ENCODE data around the gene NTM. TPM values are rescaled to one million over a fixed set of nuclear protein-coding genes. Genes with fewer than 3 reads are reported as not detected.

NTM gene
- total RNA-seq, 1 donor from 2014 or later = 0.51 TPM

DNA sequence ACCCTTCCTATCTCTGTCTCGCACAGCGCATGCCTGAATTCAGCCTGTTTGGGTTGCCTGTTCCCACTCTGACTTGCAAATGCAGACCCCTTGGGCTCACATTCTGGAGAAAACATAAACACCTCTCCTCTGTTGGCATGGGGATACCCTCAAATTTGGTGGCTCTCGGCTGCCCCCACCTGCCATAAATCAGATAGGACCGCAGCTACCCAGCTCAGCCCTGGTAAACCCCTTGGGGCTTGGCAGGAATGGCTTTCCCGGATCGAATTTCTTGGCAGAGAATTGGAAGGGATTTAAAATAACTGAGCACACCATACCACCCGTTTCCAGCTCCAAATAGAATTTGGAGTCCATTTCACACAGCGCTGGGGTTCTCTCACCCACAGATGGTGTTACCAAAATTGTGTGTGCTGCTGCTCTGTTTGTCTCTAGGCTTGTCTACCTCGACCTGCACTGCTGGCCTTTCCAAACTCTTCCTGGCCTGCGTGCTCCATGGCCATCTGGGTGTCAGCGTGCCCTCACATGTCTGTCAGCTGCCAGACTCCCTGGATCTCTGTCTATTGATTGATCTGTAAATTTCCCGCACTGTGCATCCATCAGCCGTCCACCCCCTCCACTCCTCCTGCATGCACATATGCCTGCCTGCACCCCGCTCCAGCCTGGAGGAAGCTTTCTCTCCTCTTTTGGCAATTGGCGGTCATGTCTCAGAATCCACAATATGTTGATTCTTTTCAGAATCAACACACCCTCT, 134.0 kb downstream of the NTM start:
- DNase-seq = no peak

DNA sequence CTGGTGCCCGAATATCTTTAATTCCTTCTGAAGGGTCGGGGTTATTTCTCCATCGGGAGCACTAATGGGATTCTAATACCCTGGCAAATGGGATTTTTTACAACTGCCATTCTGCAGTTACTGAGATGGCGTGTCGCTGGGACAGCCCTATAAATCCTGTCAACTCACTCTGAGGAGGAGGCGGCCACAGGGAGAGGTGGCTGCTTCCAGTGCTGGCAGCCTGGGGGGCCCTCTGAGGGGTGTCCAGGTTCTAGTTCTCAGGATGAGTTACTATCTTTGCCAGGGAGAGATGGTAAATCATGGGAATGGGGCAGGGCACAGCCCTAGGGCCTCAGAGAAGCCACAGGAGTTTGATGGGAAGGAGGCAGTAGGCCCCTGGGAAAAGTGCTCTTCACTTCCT, 135.9 kb downstream of the NTM start:
- no peak for DNase-seq

DNA sequence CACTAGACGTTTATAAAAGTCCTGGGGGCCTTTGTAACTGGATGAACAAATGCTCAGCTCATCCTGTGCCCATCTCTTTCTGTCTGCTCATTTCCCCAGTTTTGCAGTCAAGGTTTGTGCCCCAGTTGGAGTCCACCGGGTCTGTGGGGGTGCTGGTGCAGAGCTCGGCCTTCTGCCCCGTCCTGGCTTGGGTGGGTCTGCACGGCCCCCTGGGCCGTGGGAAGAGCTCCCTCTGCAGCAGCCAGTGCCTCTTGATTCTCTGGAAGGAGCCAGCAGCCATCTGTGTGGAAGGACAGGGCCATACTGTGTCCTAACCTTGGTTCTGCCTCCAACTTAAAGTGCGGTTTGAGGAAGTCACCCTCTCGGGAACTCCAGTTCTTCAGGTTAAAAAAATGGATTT, 140.2 kb downstream of the NTM start:
- no peak for DNase-seq

DNA sequence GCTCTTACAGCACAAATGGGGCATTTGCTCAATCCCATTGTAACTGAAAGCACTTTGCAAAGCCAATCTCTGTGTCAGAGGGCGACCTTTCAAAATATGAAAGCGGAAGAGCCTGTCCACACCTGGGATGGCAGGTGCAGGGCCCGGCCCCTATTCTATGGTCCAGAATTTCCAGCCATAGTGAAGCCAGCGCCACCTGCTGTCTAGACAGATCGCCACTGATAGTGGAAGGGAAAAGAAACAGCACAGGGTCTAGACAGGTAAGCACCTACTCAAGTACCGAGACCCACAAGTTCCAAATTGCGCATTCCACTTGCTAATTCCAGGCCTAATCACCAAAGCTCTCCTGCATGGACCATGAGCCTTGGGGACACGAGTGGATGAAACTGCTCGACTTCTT, 141.4 kb downstream of the NTM start:
- no peak for DNase-seq

DNA sequence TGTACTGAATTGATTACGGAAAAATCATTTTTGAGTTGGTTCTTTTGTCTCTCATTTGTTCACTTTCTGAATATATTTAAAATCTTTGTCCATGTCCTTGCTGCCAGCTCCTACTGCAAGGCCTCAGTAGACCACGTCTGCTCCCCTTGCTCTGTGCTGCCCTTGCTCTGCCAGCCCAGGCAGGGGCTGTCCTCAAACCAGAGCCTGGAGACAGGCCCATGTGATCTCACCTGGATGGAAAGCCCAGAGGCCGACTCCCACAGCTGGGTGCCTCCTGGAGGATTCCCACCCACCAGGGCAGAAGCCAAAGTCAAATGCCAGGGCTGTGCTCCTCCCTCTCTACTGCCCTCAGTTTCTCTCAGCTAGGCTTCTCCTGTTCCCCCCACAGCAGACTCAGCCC, 141.8 kb downstream of the NTM start:
- no peak for DNase-seq

DNA sequence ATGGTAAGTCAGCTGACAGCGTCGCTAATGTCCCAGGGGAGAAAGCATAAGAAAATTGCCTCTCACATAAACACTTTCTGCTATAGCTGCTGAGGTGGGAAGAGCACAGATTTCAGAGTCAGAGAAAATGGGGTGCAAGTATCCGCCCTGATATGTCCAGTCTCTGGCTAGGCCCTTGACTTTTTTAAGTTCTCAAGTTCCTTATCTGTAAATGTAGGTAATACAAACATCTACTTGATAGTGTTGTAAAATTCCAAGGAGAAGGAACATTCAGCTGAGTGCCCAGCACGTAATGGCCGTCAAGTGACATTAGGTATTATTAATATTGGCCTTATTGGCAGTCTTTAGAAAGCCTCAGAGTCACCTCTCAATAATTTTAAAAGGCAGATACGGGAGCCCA, 143.6 kb downstream of the NTM start:
- no peak for DNase-seq

DNA sequence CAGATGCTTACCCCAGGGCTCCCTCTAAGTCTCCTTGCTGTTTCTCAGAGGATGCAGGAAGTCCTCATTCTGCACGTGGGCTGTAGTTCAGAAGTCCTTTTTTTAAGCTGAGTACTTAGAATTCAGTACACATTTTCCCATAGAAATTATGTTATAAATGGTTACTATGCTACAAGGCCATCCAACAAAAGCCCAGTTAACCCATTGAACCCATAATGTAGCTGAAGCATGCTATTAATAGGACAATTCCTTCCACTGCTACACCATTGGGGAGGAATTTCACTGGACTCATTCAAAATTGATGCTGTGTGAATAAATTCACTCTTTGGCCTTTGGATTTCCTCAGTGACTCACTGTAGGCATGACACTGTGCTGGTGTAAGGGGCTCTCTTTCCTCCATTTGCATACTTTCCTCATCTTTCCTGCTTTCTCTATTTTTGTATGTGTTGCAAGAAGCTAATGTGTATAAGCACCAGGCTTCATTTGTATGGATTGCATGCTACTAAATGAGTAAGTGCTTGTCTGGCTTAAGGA, 148.0 kb downstream of the NTM start:
- no peak for DNase-seq

DNA sequence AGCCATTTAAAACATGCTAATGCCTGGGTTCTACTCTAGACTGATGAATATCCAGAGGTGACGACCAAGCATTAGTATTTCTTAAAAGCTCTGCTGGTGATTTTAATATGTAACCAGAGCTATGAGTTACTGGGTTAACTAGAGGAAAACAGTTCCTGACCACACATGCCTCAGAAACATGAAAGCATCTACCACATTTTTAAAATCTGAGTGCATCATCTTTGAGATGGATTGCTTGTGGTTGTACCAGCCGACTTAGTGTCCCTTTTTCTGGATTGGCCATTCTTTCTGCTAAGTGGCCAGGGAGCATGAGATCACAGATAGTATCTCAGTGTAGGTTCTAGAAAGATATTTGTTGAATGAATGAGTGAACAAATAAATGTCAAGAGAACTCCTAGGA, 152.4 kb downstream of the NTM start:
- no peak for DNase-seq

DNA sequence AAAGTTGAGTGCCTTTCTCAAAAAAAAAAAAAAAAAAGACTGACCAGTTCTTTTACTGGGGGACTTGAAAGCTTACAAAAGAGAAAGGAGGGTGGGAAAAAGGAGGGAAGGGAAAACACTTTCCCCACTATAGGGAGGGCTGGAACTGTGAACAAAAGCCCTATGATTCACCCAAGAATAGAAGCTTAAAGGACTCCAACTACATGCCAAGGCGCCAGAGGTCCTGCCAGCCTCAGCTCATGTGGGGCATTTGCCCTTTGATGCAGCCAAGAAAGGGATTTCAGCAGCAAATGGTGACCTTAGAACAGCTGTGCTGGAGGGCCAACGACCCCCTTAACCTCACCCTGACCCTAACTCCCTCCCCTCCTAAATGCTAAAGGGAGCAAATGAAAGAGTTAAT, 160.0 kb downstream of the NTM start:
- no peak for DNase-seq

DNA sequence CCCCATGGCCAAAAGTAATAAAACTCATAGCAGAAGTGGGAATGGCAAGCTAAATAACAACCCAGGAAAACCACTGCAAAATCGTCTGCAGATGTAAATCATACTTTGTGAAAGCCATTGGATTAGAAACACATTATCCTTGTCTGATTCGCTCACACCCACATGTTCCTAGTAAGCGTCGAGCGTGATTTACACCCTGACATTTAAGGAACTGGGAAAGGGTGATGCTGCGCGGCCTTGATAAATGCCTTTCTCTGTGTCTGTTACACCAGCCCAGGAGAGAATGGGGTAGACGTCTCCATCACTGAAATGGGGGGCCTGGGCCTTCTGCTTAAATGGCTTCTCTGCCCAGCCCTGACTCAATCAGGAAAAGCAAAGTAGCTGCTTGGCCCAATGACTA, 162.7 kb downstream of the NTM start:
- DNase-seq = no peak

DNA sequence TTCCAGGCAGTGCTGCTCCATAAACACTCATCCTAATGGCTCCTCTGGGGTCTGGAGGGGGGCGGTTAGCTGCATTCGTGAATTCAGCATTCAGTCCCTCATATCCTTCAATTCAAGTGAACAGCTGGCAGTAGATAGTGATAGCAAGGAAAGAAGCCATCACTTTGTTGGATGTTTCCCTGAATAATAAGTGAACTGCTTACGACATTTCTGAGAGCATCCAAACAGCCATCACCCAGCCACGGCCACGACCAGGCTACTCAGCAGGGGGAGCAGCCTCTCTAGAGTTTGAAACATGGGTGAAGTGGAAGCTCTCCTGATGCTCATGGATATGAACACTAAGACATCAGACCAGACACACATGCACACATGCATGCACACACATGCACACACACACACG, 163.6 kb downstream of the NTM start:
- no peak for DNase-seq

DNA sequence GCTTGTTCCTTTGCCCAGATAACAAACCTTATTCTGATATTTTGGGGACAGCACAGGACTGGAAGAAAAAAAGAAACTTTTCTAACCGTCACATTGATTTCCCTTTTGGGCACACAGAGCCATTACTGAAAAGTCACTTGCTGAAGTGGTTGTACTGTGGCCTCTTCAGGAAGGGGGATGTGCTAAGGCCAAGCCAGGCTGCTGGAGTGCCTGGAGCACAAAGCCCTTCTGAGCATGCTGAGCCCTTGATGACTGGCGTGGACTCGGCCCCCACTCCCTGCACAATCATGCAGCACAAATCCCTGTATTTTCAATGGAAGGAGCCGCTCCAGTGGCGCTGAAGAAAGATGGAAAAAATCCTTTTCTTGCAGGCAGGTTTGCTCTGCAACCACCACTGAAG, 164.2 kb downstream of the NTM start:
- no peak for DNase-seq

DNA sequence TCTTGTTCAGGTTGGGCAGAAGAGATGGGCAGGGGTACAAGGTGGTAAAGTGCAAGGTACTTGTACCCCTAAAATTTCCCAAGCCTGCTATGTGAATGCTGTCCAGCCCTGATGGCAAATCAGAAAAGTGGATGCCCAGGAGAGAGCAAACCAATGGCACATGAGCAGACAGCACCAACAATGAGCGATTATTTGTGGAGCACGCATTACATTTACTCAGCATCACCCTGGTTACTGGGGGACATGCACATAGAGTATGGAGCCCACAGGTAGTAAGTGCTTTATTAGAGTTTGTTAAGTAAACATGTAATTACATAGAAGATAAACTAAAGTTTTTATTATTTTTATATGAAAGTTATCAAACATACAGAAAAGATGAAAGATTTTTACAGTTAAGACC, 165.7 kb downstream of the NTM start:
- DNase-seq = no peak

DNA sequence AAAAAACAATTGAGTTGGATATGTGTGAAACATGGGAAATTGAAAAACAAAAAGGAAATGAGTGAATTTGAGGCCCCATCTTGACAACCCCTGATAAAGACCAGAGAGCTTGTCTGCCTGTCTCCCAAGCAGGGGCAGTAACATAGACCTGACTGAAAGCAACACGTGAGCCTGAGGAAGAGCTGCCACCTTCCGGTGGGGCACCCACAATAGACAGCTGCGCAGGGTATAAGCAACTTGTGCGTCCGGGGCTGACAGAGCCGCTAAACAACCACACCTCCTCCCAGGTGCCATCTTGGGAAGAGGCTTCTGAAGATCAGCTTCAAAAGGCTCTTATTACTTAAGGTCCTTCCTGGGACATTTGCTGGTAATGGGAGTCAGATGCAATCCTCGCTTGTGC, 166.8 kb downstream of the NTM start:
- no peak for DNase-seq

DNA sequence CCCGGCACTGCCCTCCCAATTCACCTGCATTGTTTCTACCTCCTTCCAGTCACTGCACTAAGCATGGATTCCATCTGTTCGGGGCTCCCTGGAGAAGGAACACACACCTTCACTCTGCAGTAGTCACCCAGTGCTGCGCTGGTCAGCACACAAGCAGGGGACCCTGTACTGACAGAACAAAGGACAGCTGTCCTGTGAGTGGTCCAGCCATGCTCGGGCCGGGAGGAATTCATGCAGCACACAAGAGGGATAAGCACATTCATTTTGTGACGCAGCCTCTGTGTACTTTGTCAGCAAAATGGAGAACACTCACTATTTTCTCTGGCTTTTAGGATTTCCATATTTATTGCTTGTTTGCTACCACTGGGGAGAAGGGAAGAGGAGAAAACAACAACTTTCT, 167.3 kb downstream of the NTM start:
- DNase-seq = no peak

DNA sequence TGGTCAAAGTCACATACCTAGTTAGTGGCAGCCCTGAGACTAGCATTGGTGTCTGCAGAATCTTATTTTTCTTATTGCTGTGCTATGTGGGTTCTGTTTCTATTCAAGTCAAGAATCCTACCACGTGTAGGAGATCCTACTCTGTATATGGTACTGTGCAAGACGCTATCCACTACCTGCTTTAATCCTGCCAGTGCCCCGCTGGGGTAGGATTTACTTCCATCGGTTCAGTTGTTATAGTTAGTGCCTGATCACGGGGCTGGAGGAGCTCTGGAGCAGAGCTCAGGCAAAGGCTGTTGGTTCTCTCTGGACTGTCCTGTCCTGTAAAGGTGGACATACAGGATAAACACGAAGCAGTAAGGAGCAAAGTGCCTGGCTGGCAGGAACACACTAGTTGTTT, 167.9 kb downstream of the NTM start:
- DNase-seq = no peak

DNA sequence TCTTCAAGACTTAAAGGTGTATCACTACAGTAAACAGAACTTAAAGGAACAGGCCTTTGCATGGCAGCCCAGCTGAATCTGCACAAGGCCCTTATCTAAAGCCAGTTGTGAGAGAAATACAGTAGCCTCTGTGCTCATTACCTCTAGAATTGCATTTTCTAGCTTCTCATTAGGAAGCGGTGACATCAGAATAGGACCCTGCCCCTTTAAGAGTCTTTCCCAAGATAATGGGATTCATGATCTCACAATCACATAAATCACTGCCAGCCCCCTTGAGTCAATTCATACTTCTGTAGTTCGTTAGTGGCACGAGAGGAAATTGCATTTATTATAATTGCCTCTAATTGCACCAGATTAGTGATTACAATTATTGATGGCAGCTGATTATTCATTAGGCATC, 170.3 kb downstream of the NTM start:
- DNase-seq = no peak

DNA sequence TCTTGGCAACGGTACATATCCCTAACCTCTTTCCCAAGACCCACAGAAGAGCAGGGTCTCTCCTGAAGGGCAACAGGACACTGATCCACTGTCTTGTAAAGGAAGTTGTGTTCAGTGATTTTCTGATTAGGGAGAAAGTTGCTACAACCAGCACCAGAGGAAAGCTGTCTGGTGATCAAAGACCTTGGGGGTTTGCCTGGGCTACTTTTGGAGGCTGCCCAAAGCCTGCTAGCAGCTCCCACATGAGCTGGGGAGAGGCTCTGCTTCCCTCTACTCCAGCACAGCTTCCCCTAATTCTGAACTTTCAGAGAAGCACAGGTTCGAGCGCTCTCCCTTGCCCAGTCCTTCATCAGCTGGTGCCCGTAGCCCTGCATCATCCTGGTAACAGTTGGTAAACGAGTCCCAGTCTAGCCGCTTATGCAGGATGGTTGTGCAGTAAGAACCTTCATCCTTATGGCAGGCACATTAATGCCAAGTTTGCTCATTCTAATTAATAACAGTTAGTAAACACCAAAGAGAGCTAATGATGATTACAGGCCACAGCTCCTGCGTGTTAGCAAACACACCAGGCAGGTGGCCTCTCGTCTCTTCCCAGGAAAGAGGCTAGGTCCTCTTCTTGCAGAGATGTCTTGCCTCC, 173.1 kb downstream of the NTM start:
- no peak for DNase-seq

DNA sequence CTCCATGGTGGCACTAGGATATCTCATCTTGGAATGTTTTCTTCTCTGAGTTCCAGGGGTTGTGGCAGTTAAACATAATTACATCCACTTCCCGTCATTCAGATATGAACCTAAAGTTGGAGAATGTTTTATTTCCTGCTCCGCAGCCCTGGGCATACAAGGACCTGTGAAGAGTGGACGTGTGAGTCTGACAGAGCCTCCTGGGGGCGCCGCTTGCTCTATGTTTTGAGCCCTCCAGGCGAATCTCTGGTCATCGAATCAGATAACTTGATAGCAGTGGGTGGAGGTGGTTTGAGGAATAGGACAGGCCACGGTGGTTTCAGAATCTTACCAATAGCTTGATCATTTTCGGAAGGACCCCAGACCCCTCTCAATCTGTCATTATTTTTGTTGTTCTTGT, 174.2 kb downstream of the NTM start:
- DNase-seq = no peak

DNA sequence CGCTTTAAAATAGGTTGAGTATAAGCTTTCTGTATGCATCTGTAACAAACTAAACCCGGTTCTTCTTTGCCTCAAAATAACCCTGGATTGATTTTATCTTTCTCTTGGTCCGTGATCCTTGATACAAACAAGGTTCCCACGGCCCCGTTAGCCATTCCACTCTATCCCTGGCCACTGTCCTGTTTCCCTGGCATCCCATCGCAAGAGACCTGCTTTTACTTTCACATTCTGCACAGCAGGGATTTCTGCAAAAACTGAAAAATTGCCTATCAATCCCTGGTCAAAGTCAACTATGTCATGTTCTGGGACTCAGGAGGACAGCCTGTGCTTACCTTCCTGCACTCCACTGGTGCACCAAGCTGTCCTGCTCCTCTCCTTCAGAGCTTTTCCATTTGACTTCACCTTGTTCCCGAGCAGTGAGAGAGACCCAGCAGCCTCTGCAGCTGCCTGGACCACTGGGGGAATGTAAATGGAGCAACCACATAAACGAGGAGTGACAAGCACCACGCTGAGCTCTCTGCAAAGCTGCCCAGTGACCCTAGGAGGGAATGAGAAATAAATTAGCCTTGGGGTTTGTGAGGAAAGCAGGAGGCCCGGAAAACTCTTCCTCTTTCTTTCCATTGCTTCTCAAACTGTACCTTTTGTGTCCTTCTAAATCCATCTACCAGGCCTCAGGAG, 175.9 kb downstream of the NTM start:
- DNase-seq = no peak

DNA sequence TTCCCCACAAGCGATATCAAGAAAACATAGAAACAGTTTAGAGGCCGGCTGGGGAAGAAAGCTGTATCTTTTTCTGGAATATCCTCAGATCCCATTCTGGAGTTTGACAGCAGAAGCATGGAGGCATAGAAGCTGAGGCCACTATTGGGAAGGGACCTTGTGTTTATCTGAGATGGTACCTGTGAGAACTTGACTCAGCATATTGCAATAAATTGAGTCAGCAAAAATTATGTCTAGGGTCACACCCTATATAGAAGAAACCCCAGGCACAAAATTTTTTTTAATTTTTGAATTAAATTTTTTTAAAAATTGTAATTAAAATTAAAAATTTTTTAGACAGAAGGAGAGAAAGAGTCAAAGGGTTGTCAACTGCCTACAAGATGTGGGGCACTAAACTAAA, 178.7 kb downstream of the NTM start:
- no peak for DNase-seq

DNA sequence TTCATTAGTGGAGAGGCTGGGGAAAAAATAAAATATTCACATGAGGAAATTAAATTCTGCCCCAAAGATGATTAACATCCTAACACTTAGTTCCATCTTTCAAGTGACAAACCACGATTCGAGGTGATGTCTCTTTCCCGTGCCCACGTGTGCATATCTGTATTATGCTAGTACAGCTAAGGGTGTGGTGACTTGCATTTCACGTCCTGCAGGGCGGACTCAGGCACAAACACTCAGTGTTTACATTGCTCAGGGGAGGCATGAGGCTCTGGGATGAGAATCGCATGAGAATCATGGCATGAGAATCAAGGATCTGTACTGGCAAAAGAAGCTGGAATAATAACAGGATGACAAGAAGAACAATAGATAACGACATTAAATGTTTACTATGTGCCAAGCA, 179.4 kb downstream of the NTM start:
- no peak for DNase-seq

DNA sequence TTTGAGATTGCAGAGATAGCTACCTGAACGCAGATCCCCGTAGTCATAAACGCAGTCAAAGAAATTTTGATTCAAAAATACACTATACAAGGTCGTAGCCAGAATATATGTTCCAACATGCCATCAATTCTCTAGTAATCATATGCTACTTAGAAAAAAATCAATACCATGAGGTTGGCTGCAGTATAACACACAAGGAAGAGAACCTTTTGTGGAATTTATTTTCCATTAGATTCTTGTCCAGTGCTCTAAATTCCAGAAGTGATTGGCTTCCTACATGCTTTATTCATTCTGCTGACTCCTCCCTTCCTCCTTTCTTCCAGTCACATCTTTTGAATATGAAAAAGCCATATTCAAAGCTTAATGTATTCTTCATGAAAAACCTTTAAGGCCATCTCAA, 189.9 kb downstream of the NTM start:
- DNase-seq = no peak

DNA sequence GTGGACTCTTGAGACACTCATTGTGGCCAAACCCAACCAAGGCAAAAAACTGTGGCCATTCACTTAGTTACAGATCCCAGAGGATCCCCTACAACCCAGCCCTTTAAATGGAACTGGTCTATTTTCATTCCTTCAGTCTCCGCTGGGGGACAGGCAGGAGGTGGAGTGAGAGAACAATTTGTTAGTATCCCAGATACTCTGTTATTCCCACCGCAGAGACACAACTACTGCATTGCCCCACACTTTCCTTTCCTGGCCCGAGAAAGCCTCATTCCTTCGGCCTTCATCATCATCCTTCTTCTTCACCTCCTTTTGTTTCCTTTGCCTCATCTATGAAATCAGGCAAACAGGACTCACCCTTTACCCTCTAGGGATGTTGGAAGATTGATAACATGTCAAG, 191.1 kb downstream of the NTM start:
- DNase-seq = no peak

Data from dermis blood vessel endothelial cell (primary cell).